GM23338 (cell line): Measurements from ENCODE around the gene ZNF536. TPM values are rescaled to one million over a fixed set of nuclear protein-coding genes. Genes with fewer than 3 reads are reported as not detected.

Experiments
- ATAC-seq: fragments of 200-7000 bp; cut with Tn5 transposase; 3 replicates; pipeline ENCODE4 v1.9.1; 2020
- DNase-seq: peaks from one replicate; pipeline ENCODE4 v3.0.0-alpha.2; 2015; ENCODE audit warnings: low spot score
- H2AFZ ChIP-seq: fragments of 200-600 bp; sonication (generic); 2 replicates; pipeline ENCODE4 v1.8.0; 2016; ENCODE audit warnings: antibody characterized with exemption, mild to moderate bottlenecking, moderate library complexity
- H3F3A ChIP-seq: fragments of 200-600 bp; sonication (generic); replicated peaks from 2 replicates; pipeline ENCODE4 v1.8.0; 2017; ENCODE audit warnings: antibody characterized with exemption, mixed run types, low read depth
- H3K27ac ChIP-seq: fragments of 200-600 bp; sonication (generic); 2 replicates; pipeline ENCODE4 v1.6.1; 2016; ENCODE audit warnings: low read depth
- H3K27me3 ChIP-seq: fragments of 200-600 bp; sonication (generic); 2 replicates; pipeline ENCODE4 v1.8.0; 2016; ENCODE audit warnings: mild to moderate bottlenecking, mixed run types, moderate library complexity; ENCODE audit not compliant: insufficient read depth
- H3K36me3 ChIP-seq: fragments of 200-600 bp; sonication (generic); 2 replicates; pipeline ENCODE4 v1.8.0; 2016; ENCODE audit warnings: mild to moderate bottlenecking; ENCODE audit not compliant: insufficient read depth
- H3K4me1 ChIP-seq: fragments of 200-600 bp; sonication (generic); 2 replicates; pipeline ENCODE4 v1.8.0; 2016; ENCODE audit warnings: mild to moderate bottlenecking, moderate library complexity; ENCODE audit not compliant: insufficient read depth
- H3K4me2 ChIP-seq: fragments of 200-600 bp; sonication (generic); 2 replicates; pipeline ENCODE4 v1.7.1; 2017; ENCODE audit warnings: mixed run types
- H3K4me3 ChIP-seq: fragments of 200-600 bp; sonication (generic); 2 replicates; pipeline ENCODE4 v1.6.1; 2016; ENCODE audit warnings: mixed run types
- H3K79me2 ChIP-seq: fragments of 200-600 bp; sonication (generic); replicated peaks from 2 replicates; pipeline ENCODE4 v1.8.0; 2017; ENCODE audit warnings: mild to moderate bottlenecking; ENCODE audit not compliant: insufficient read depth
- H3K9me2 ChIP-seq: fragments of 200-600 bp; sonication (generic); 2 replicates; pipeline ENCODE4 v1.8.0; 2017; ENCODE audit not compliant: insufficient read depth
- H4K20me1 ChIP-seq: fragments of 200-600 bp; sonication (generic); replicated peaks from 2 replicates; pipeline ENCODE4 v1.8.0; 2017; ENCODE audit warnings: mild to moderate bottlenecking; ENCODE audit not compliant: insufficient read depth
- H3K27ac Mint-ChIP-seq: 2 replicates; pipeline ENCODE4 v1.8.0; 2020; ENCODE audit warnings: inconsistent platforms, mild to moderate bottlenecking, moderate library complexity, mixed read lengths
- H3K27me3 Mint-ChIP-seq: 3 replicates; pipeline ENCODE4 v1.8.0; 2022; ENCODE audit warnings: low read depth, mild to moderate bottlenecking, moderate library complexity, mixed read lengths, inconsistent platforms; ENCODE audit not compliant: insufficient read depth, poor library complexity
- H3K36me3 Mint-ChIP-seq: 3 replicates; pipeline ENCODE4 v1.8.0; 2021; ENCODE audit warnings: low read depth, mild to moderate bottlenecking, inconsistent platforms, moderate library complexity, mixed read lengths
- H3K4me1 Mint-ChIP-seq: 3 replicates; pipeline ENCODE4 v1.8.0; 2020; ENCODE audit warnings: mild to moderate bottlenecking, inconsistent platforms, mixed read lengths
- H3K4me3 Mint-ChIP-seq: 3 replicates; pipeline ENCODE4 v1.8.0; 2021; ENCODE audit warnings: moderate library complexity, mild to moderate bottlenecking, inconsistent platforms, mixed read lengths
- H3K9me3 Mint-ChIP-seq: 3 replicates; pipeline ENCODE4 v1.8.0; 2020; ENCODE audit warnings: moderate library complexity, mild to moderate bottlenecking, inconsistent platforms, mixed read lengths
- CTCF ChIP-seq, 2 experiments: fragments of 200-600 bp in 1 of 2; sonication (generic) in 1 of 2; conservative IDR thresholded peaks; 2 replicates each; pipeline versions ENCODE4 v1.5.1 to v1.6.1; 2016 to 2017; ENCODE audit warnings: antibody characterized with exemption in 2 of 2, low read depth in 2 of 2, mild to moderate bottlenecking in 2 of 2, moderate library complexity in 1 of 2
- ETS1 ChIP-seq: IDR thresholded peaks from 2 replicates; pipeline ENCODE4 v1.6.1; 2016; ENCODE audit warnings: antibody characterized with exemption
- EZH2 ChIP-seq: fragments of 200-600 bp; sonication (generic); IDR thresholded peaks from one replicate; pipeline ENCODE4 v1.8.0; 2017; ENCODE audit warnings: antibody characterized with exemption, mild to moderate bottlenecking, low read depth; ENCODE audit not compliant: unreplicated experiment
- NANOG ChIP-seq: IDR thresholded peaks from 2 replicates; pipeline ENCODE4 v1.6.1; 2016; ENCODE audit warnings: antibody characterized with exemption, borderline replicate concordance
- POLR2AphosphoS5 ChIP-seq: IDR thresholded peaks from 2 replicates; pipeline ENCODE4 v1.6.1; 2016; ENCODE audit warnings: antibody characterized with exemption, low read depth
- STAT1 ChIP-seq: IDR thresholded peaks from one replicate; pipeline ENCODE4 v1.6.1; 2016; ENCODE audit warnings: antibody characterized with exemption; ENCODE audit not compliant: unreplicated experiment
- ZNF114 ChIP-seq: fragments of 250-450 bp; sonication (Bioruptor Pico); IDR thresholded peaks from 2 replicates; pipeline ENCODE4 v1.5.0; 2020; ENCODE audit warnings: mild to moderate bottlenecking, moderate library complexity
- ZNF331 ChIP-seq: fragments of 250-450 bp; sonication (Bioruptor Pico); IDR thresholded peaks from 2 replicates; pipeline ENCODE4 v1.5.0; 2020; ENCODE audit warnings: low read depth, mild to moderate bottlenecking, moderate library complexity
- ZNF462 ChIP-seq: fragments of 250-450 bp; sonication (Bioruptor Pico); IDR thresholded peaks from 2 replicates; pipeline ENCODE4 v1.5.0; 2020; ENCODE audit warnings: mild to moderate bottlenecking, moderate library complexity
- polyA plus RNA-seq: library from polyadenylated mRNA; unstranded; fragments of >200 nt; fragmentation: Nextera tagmentation; extraction: Ambion mirVana; gene quantifications from 2 replicates; pipeline ENCODE4 v1.2.1, GENCODE V29; 2016
- total RNA-seq: library from RNA; depleted of rRNA; stranded (reverse); fragments of >200 nt; shearing (Covaris generic); gene quantifications from 2 replicates; pipeline ENCODE4 v1.2.3, GENCODE V29; 2014
- TF ChIP-seq, protein P1 (sequence below): IDR thresholded peaks from one replicate; pipeline ENCODE4 v1.6.1; 2018; ENCODE audit warnings: antibody characterized with exemption; ENCODE audit not compliant: unreplicated experiment

Gene ZNF536
- total and polyA plus RNA-seq, 2 experiments from 2014 or later, result 0.07 TPM; not detected in 1

DNA sequence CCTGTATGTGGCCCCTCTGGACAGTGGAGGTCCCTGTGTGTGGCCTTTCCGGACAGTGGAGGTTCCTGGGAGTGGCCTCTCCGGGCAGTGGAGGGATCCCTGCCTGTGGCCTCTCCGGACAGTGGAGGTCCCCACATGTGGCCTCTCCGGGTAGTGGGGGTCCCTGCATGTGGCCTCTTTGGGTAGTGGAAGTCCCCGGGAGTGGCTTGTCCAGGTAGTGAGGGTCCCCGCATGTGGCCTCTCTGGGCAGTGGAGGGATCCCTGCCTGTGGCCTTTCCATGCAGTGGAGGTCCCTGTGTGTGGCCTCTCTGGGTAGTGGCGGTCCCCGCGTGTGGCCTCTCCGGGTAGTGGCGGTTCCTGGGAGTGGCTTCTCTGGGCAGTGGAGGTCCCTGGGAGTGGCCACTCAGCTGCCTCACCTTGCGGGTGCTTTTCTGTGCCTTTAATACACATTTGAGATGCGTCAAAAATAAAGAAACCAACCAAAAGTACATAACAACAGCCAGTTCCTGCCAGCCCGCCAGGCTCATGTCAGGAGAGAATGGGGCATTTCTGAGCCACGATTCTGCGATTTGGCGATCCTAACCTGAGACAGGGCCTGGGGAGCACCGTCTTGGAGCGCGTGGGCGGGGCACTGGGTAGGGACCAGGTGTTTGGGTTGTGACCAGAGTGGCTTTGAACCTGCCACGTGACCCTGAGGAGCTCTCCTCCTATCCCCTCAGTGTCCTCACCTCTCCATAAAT lies 194.7 kb downstream of the ZNF536 start:
- H4K20me1 ChIP-seq, result no peaks in the 10 kb centered on the region
- no peaks in the 10 kb centered on the region for H3K27me3 ChIP-seq
- DNase-seq (no peak), ATAC-seq (peak; percentile 18; the same call in 1 of the 3 replicates)
- H3K36me3 ChIP-seq, result no peaks in the 10 kb centered on the region
- Mint-ChIP-seq H3K9me3 (no peaks in the 10 kb centered on the region; the same call in 2 of the 3 replicates), H3K4me3 (no peak overlapping the region), H3K36me3 (no peaks in the 10 kb centered on the region), H3K4me1 (peaks cover 36% of the 10 kb centered on the region), H3K27ac (no peak overlapping the region), H3K27me3 (peaks cover 12% of the 10 kb centered on the region)
- TF ChIP-seq EZH2 (no peak), ETS1 (no peak), POLR2AphosphoS5 (no peak), NANOG (no peak), ZNF331 (CRISPR knock-in tag) (no peak), STAT1 (no peak), ZNF462 (CRISPR knock-in tag) (no peak), ZNF114 (CRISPR knock-in tag) (no peak), CTCF (conservative IDR thresholded peaks at IDR 0.05; ENCODE audit: low read depth in 2 of 2) (no peak)
- TF ChIP-seq, protein P1, sequence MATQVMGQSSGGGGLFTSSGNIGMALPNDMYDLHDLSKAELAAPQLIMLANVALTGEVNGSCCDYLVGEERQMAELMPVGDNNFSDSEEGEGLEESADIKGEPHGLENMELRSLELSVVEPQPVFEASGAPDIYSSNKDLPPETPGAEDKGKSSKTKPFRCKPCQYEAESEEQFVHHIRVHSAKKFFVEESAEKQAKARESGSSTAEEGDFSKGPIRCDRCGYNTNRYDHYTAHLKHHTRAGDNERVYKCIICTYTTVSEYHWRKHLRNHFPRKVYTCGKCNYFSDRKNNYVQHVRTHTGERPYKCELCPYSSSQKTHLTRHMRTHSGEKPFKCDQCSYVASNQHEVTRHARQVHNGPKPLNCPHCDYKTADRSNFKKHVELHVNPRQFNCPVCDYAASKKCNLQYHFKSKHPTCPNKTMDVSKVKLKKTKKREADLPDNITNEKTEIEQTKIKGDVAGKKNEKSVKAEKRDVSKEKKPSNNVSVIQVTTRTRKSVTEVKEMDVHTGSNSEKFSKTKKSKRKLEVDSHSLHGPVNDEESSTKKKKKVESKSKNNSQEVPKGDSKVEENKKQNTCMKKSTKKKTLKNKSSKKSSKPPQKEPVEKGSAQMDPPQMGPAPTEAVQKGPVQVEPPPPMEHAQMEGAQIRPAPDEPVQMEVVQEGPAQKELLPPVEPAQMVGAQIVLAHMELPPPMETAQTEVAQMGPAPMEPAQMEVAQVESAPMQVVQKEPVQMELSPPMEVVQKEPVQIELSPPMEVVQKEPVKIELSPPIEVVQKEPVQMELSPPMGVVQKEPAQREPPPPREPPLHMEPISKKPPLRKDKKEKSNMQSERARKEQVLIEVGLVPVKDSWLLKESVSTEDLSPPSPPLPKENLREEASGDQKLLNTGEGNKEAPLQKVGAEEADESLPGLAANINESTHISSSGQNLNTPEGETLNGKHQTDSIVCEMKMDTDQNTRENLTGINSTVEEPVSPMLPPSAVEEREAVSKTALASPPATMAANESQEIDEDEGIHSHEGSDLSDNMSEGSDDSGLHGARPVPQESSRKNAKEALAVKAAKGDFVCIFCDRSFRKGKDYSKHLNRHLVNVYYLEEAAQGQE, result no peak
- H3K4me2 ChIP-seq, result no peak overlapping the region
- no peaks in the 10 kb centered on the region for H3F3A ChIP-seq
- H3K27ac ChIP-seq, result no peak overlapping the region
- no peak overlapping the region for H3K4me3 ChIP-seq
- peaks cover 7% of the 10 kb centered on the region; the same call in 1 of the 2 replicates for H3K9me2 ChIP-seq
- H2AFZ ChIP-seq, result 0 out of 2 replicates have a peak overlapping the region, but pooled peaks have one; percentile 32
- peaks cover 22% of the 10 kb centered on the region for H3K4me1 ChIP-seq
- H3K79me2 ChIP-seq, result no peaks in the 10 kb centered on the region
